ENCODE measurements around the gene PASK. TPM values are rescaled to one million over a fixed set of nuclear protein-coding genes. Genes with fewer than 3 reads are reported as not detected.

The PASK gene
- 5.9 and 27.3 TPM in 2 replicates for total RNA-seq

DNA sequence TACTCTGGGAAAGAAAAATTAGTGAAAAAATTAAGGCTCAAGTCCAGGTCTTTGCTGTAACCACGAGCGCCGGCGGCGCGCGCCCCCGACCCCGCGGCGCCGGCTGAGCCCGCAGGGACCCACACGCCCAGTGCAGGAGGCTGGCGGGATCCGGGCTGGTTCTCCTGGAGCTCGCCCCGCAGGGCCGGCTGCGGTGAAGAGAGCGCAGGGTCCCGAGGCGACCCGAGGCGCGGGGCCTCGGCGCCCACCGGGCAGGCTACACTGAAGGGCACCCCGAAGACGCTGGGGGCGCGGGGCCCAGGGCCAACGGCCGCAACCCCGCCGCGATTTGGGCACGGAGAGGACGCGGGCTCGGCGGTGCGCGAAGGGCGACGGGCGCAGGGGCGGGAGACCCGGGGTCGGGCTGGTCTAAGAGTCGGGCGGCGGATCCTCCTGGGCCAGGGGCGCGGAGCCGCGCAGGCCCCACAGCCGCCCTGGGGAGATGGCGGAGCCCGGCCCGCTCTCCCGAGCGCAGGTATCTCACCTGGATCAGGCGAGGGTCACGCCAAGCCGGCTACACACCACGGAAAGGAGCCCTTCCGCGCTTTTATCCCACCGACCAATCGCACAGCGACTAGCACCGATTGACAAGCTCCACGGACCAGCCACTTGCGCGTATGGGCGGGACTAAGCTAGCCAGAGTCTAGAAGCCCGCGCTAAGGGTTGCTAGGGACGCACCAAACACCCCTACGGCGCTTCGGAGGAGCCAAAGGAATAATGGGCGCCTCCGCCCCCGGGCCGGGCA is at the start of gene PASK:
TSS of gene PASK (minus strand) at position 582 of the 784 bp plus-strand sequence. CDS start 6,440 bp downstream, outside the sequence.

GRCh38 chr2:241188361-241189092 is 39.3 kb upstream of the PASK start, which contains the start of gene ANO7:
ANO7 (plus strand) TSS chr2:241188677; CDS start chr2:241190064, 1,387 bp downstream.

GRCh38 chr2:241149925-241150659 is 820 bp upstream of the PASK start, which contains the start of gene PPP1R7:
PPP1R7 (plus strand) TSS chr2:241150467; CDS start chr2:241150496, 29 bp downstream.

GRCh38 chr2:241102239-241102803 is 47.0 kb downstream of the PASK start, which contains the start of gene MTERF4:
MTERF4 (minus strand) TSS chr2:241102287; CDS start chr2:241102273, 14 bp downstream.

Other genes with a start within 250 kb of the PASK start
- not detected in 2 replicates for gene CROCC2, start 243.1 kb downstream of the PASK start, total RNA-seq
- gene SNED1, start 150.9 kb downstream of the PASK start, total RNA-seq = 17.9 and 27.4 TPM in 2 replicates
- 32.1 and 82.8 TPM in 2 replicates for gene MTERF4, start 47.2 kb downstream of the PASK start, total RNA-seq
- 42.2 and 73.9 TPM in 2 replicates for gene PPP1R7, start 995 bp upstream of the PASK start, total RNA-seq
- 1.2 and 3.0 TPM in 2 replicates for gene ANO7, start 39.2 kb upstream of the PASK start, total RNA-seq
- gene HDLBP, start 166.2 kb upstream of the PASK start, total RNA-seq = 759 and 892 TPM in 2 replicates
- 493 and 676 TPM in 2 replicates for gene SEPTIN2, start 166.5 kb upstream of the PASK start, total RNA-seq
- gene FARP2, start 206.8 kb upstream of the PASK start, total RNA-seq = 42.1 and 56.5 TPM in 2 replicates

All from dermis lymphatic vessel endothelial cell (primary cell).